Neural cell (in vitro differentiated cells): ENCODE data around the gene HOXB1.

Experiments
- CTCF ChIP-seq: fragments of 450-650 bp; IDR thresholded peaks from 2 replicates; pipeline ENCODE4 v1.5.1; 2014; ENCODE audit warnings: antibody characterized with exemption, mild to moderate bottlenecking, moderate library complexity; ENCODE audit not compliant: poor library complexity, severe bottlenecking
- EP300 ChIP-seq: fragments of 450-650 bp; conservative IDR thresholded peaks from 2 replicates; pipeline ENCODE4 v1.6.1; 2014; ENCODE audit warnings: antibody characterized with exemption, mild to moderate bottlenecking, moderate library complexity; ENCODE audit not compliant: poor library complexity, severe bottlenecking
- EZH2 ChIP-seq: fragments of 200-600, 300-800 bp; shearing (Covaris generic), sonication (generic); IDR thresholded peaks from 2 replicates; pipeline ENCODE4 v1.6.1; 2014; ENCODE audit warnings: antibody characterized with exemption, low read length, borderline replicate concordance, mild to moderate bottlenecking; ENCODE audit not compliant: insufficient read depth, poor library complexity, severe bottlenecking
- MXI1 ChIP-seq: fragments of 450-650 bp; conservative IDR thresholded peaks from 2 replicates; pipeline ENCODE4 v1.6.1; 2014; ENCODE audit warnings: antibody characterized with exemption, mild to moderate bottlenecking; ENCODE audit not compliant: poor library complexity, severe bottlenecking
- POLR2AphosphoS5 ChIP-seq: IDR thresholded peaks from 2 replicates; pipeline ENCODE4 v1.6.1; 2012
- RAD21 ChIP-seq: fragments of 450-650 bp; conservative IDR thresholded peaks from 2 replicates; pipeline ENCODE4 v1.6.1; 2014; ENCODE audit warnings: antibody characterized with exemption, mild to moderate bottlenecking, moderate library complexity
- SMC3 ChIP-seq: fragments of 450-650 bp; conservative IDR thresholded peaks from 2 replicates; pipeline ENCODE4 v1.6.1; 2014; ENCODE audit warnings: antibody characterized with exemption, mild to moderate bottlenecking, moderate library complexity; ENCODE audit not compliant: poor library complexity

- TF ChIP-seq EP300 (no peak), CTCF (no peak), MXI1 (no peak), SMC3 (no peak), RAD21 (no peak), EZH2 (no peak), POLR2AphosphoS5 (no peak)
These were observed 7.8 kb downstream of the HOXB1 start for GRCh38 chr17:48523010-48523409.
